Glutamatergic neuron (in vitro differentiated cells): ENCODE measurements around the gene PDZD4. TPM values are rescaled to one million over a fixed set of nuclear protein-coding genes. Genes with fewer than 3 reads are reported as not detected.

Experiments used
- DNase-seq: peaks from one replicate; pipeline ENCODE4 v3.0.0; 2022
- H3K27ac Mint-ChIP-seq: one replicate; pipeline ENCODE4 v1.8.0; 2020; ENCODE audit warnings: mild to moderate bottlenecking, mixed read lengths, inconsistent platforms; ENCODE audit not compliant: unreplicated experiment
- H3K27me3 Mint-ChIP-seq: one replicate; pipeline ENCODE4 v1.8.0; 2020; ENCODE audit warnings: mild to moderate bottlenecking, moderate library complexity, mixed read lengths, inconsistent platforms; ENCODE audit not compliant: unreplicated experiment
- H3K36me3 Mint-ChIP-seq: one replicate; pipeline ENCODE4 v1.8.0; 2020; ENCODE audit warnings: mild to moderate bottlenecking, mixed read lengths, inconsistent platforms; ENCODE audit not compliant: unreplicated experiment
- H3K4me1 Mint-ChIP-seq: one replicate; pipeline ENCODE4 v1.8.0; 2020; ENCODE audit warnings: mild to moderate bottlenecking, low read depth, mixed read lengths, inconsistent platforms; ENCODE audit not compliant: unreplicated experiment
- H3K4me3 Mint-ChIP-seq: one replicate; pipeline ENCODE4 v1.8.0; 2020; ENCODE audit warnings: mild to moderate bottlenecking, mixed read lengths, inconsistent platforms; ENCODE audit not compliant: unreplicated experiment
- H3K9me3 Mint-ChIP-seq: one replicate; pipeline ENCODE4 v1.8.0; 2020; ENCODE audit warnings: mild to moderate bottlenecking, moderate library complexity, mixed read lengths, inconsistent platforms; ENCODE audit not compliant: unreplicated experiment
- total RNA-seq: library from RNA; stranded (reverse); fragmentation: NEBNext Ultra II Directional; extraction: Animal tissue kit (Norgen Biotek cat#: 25700); gene quantifications from one replicate; pipeline ENCODE4 v1.2.1, GENCODE V29; 2021; ENCODE audit not compliant: unreplicated experiment
- TF ChIP-seq, protein P1 (sequence below): fragments of 200-600 bp; sonication (generic); IDR thresholded peaks from one replicate; pipeline ENCODE4 v1.5.0; 2021; ENCODE audit not compliant: partially characterized antibody, unreplicated experiment

PDZD4 gene
- total RNA-seq, 1 donor from 2014 or later = 41.8 TPM

DNA sequence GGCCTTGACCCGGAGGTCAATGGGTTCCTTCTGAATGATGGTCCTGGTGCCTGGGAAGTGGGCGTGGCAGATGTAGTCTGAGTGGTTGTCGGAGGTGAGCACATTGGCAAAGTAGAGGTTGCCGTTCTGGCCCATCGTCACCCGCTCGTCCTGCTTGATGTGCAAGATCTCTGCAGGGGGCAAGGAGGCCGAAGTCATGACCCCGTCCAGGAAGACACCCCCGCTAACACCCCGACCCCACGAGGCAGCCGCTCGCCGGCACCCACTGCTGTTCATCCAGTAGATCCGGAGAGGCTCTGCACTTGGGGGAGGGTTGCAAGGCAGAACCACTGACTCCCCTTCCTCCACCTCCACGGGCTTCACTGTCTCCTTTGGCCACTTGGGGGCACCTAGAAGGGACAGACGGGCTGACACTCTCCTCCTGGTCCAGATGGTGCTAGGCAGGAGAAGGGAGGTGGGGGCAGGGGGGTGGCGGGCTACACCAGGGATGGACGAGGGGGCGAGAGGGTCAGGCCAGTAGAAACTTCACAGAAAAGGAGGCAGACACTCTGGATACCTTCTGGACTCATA is 40.5 kb upstream of the PDZD4 start:
- Mint-ChIP-seq H3K9me3 (peaks cover 10% of the 10 kb centered on the region), H3K4me3 (peak overlapping the region; percentile 79), H3K27me3 (peaks cover 20% of the 10 kb centered on the region), H3K4me1 (peaks cover 16% of the 10 kb centered on the region), H3K27ac (peak overlapping the region; percentile 64), H3K36me3 (peaks cover 4% of the 10 kb centered on the region)
- TF ChIP-seq, protein P1, sequence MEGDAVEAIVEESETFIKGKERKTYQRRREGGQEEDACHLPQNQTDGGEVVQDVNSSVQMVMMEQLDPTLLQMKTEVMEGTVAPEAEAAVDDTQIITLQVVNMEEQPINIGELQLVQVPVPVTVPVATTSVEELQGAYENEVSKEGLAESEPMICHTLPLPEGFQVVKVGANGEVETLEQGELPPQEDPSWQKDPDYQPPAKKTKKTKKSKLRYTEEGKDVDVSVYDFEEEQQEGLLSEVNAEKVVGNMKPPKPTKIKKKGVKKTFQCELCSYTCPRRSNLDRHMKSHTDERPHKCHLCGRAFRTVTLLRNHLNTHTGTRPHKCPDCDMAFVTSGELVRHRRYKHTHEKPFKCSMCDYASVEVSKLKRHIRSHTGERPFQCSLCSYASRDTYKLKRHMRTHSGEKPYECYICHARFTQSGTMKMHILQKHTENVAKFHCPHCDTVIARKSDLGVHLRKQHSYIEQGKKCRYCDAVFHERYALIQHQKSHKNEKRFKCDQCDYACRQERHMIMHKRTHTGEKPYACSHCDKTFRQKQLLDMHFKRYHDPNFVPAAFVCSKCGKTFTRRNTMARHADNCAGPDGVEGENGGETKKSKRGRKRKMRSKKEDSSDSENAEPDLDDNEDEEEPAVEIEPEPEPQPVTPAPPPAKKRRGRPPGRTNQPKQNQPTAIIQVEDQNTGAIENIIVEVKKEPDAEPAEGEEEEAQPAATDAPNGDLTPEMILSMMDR = no peak
- no peak for DNase-seq

DNA sequence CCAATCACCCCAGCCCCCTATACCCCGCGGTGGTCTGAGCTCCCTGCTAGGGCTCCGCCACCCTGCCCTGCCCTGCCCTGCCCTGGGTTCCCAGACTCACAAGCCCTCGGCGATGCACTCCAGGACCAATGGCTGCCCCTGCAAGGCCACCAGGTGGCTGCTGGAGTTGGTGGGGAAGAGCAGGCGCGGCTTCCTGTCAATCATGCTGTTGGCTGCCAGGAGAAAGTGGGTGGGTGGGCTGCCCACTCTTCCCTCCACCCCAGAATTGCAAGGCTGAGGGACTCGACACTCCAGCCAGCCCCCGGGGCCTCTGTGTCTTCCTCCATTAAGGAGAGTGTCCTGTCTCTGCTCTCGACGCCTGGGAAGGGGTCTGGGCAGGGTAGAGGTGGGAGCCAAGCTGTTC is 39.9 kb upstream of the PDZD4 start:
- Mint-ChIP-seq H3K27ac (no peak overlapping the region), H3K4me3 (no peak overlapping the region), H3K4me1 (peaks cover 16% of the 10 kb centered on the region), H3K9me3 (peaks cover 14% of the 10 kb centered on the region), H3K27me3 (peaks cover 20% of the 10 kb centered on the region), H3K36me3 (peaks cover 4% of the 10 kb centered on the region)
- TF ChIP-seq, protein P1 = no peak
- no peak for DNase-seq

- H3K4me3 Mint-ChIP-seq = no peak overlapping the region
- H3K27ac Mint-ChIP-seq = no peak overlapping the region
- TF ChIP-seq, protein P1 = no peak
- peaks cover 17% of the 10 kb centered on the region for H3K27me3 Mint-ChIP-seq
- H3K9me3 Mint-ChIP-seq = peaks cover 10% of the 10 kb centered on the region
- no peak for DNase-seq
- H3K36me3 Mint-ChIP-seq = peaks cover under 1% of the 10 kb centered on the region
- H3K4me1 Mint-ChIP-seq = peaks cover 11% of the 10 kb centered on the region
Measured at GRCh38 chrX:153869473-153870287, 39.3 kb upstream of the PDZD4 start.

- Mint-ChIP-seq H3K36me3 (no peaks in the 10 kb centered on the region), H3K27ac (no peak overlapping the region), H3K4me1 (peaks cover 11% of the 10 kb centered on the region), H3K9me3 (peaks cover 4% of the 10 kb centered on the region), H3K4me3 (no peak overlapping the region), H3K27me3 (peaks cover 19% of the 10 kb centered on the region)
- TF ChIP-seq, protein P1 = no peak
- no peak for DNase-seq
Measured at GRCh38 chrX:153868576-153869472, 38.5 kb upstream of the PDZD4 start.
